NCI-H2107 treated with DMSO at 0.1 percent for 48 hours (cell line): ENCODE measurements around the gene STKLD1.
A peak's percentile ranks its signal among the peaks of the same experiment; 100 is the strongest.
"Not testable (repeated sequence)": the region's sequence is repeated elsewhere in the genome, so short reads cannot be mapped to it uniquely, and the experiment has no call there.

Source experiments
- DNase-seq: peaks from one replicate; lab custom pipeline; 2025; ENCODE audit not compliant: unreplicated experiment; lab: John Stamatoyannopoulos, UW

STKLD1 gene

GRCh38 chr9:133382507-133383141 is 6.5 kb downstream of the STKLD1 start:
- DNase-seq: no peak

GRCh38 chr9:133383438-133383837 is 7.3 kb downstream of the STKLD1 start:
- no peak for DNase-seq

- no peak for DNase-seq
Observed at GRCh38 chr9:133384736-133385321, 8.7 kb downstream of the STKLD1 start.

GRCh38 chr9:133385452-133385851 is 9.3 kb downstream of the STKLD1 start:
- DNase-seq: no peak

GRCh38 chr9:133386338-133386737 is 10.2 kb downstream of the STKLD1 start:
- DNase-seq: no peak

GRCh38 chr9:133387680-133388079 is 11.5 kb downstream of the STKLD1 start:
- DNase-seq: no peak

- no peak for DNase-seq
Observed at GRCh38 chr9:133389025-133389557, 12.9 kb downstream of the STKLD1 start.

GRCh38 chr9:133389562-133389961 is 13.4 kb downstream of the STKLD1 start:
- no peak for DNase-seq

GRCh38 chr9:133390713-133391112 is 14.5 kb downstream of the STKLD1 start:
- DNase-seq: no peak

- not testable (repeated sequence) for DNase-seq
Observed at GRCh38 chr9:133391449-133391848, 15.3 kb downstream of the STKLD1 start.

- DNase-seq: not testable (repeated sequence)
Observed at GRCh38 chr9:133392308-133392707, 16.1 kb downstream of the STKLD1 start.

- DNase-seq: no peak
Observed at GRCh38 chr9:133393399-133393798, 17.2 kb downstream of the STKLD1 start.

GRCh38 chr9:133394687-133395271 is 18.6 kb downstream of the STKLD1 start:
- no peak for DNase-seq

- no peak for DNase-seq
Observed at GRCh38 chr9:133396952-133397351, 20.8 kb downstream of the STKLD1 start.

GRCh38 chr9:133397370-133397769 is 21.2 kb downstream of the STKLD1 start:
- no peak for DNase-seq

GRCh38 chr9:133397895-133398294 is 21.7 kb downstream of the STKLD1 start:
- no peak for DNase-seq

- DNase-seq: no peak
Observed at GRCh38 chr9:133400292-133400691, 24.1 kb downstream of the STKLD1 start.

GRCh38 chr9:133401588-133401987 is 25.4 kb downstream of the STKLD1 start:
- no peak for DNase-seq

GRCh38 chr9:133402689-133403088 is 26.5 kb downstream of the STKLD1 start:
- DNase-seq: no peak

GRCh38 chr9:133403766-133404453 is 27.7 kb downstream of the STKLD1 start:
- peak; percentile 31 for DNase-seq

- no peak for DNase-seq
Observed at GRCh38 chr9:133404454-133405002, 28.4 kb downstream of the STKLD1 start.
